HL-60 (cell line): ENCODE data around the gene NEGR1.

Source experiments
- DNase-seq, 2 experiments: peaks; one replicate each; pipeline ENCODE4 v3.0.0-alpha.2; 2010 to 2020; ENCODE audit warnings: low read depth in 1 of 2, low spot score in 1 of 2
- H3K27ac ChIP-seq: fragments of 250-450 bp; sonication (Bioruptor Pico); replicated peaks from 2 replicates; pipeline ENCODE4 v1.5.1; 2020; ENCODE audit warnings: mild to moderate bottlenecking, moderate library complexity
- H3K27me3 ChIP-seq: fragments of 250-450 bp; sonication (Bioruptor Pico); 2 replicates; pipeline ENCODE4 v1.5.1; 2021; ENCODE audit warnings: mild to moderate bottlenecking, moderate library complexity; ENCODE audit not compliant: insufficient read depth, poor library complexity, severe bottlenecking
- H3K4me3 ChIP-seq: replicated peaks from 2 replicates; pipeline ENCODE4 v1.5.1; 2011; ENCODE audit warnings: mild to moderate bottlenecking, control low read depth, low read length; ENCODE audit not compliant: insufficient read depth
- GABPA ChIP-seq: IDR thresholded peaks from 2 replicates; pipeline ENCODE4 v1.6.1; 2012; ENCODE audit warnings: low read depth
- POLR2AphosphoS5 ChIP-seq: IDR thresholded peaks from 2 replicates; pipeline ENCODE4 v1.6.1; 2012; ENCODE audit warnings: low read depth
- SPI1 ChIP-seq: IDR thresholded peaks from 2 replicates; pipeline ENCODE4 v1.6.1; 2012; ENCODE audit warnings: low read depth, mild to moderate bottlenecking, borderline replicate concordance
- TF ChIP-seq, protein P1 (sequence below): IDR thresholded peaks from one replicate; pipeline ENCODE4 v1.5.1; 2011; ENCODE audit warnings: low read length, control low read depth, inconsistent platforms; ENCODE audit not compliant: insufficient read depth
- TF ChIP-seq, protein P2 (sequence below): IDR thresholded peaks from 2 replicates; pipeline ENCODE4 v1.6.1; 2012; ENCODE audit warnings: low read depth; ENCODE audit not compliant: insufficient replicate concordance

The NEGR1 gene

GRCh38 chr1:72182859-72183258 is 99.5 kb downstream of the NEGR1 start:
- Histone ChIP-seq H3K27me3 (no peaks in the 10 kb centered on the region), H3K4me3 (no peak overlapping the region), H3K27ac (no peak overlapping the region)
- no peak for DNase-seq
- TF ChIP-seq GABPA (no peak), POLR2AphosphoS5 (no peak), SPI1 (no peak)
- TF ChIP-seq, protein P1, sequence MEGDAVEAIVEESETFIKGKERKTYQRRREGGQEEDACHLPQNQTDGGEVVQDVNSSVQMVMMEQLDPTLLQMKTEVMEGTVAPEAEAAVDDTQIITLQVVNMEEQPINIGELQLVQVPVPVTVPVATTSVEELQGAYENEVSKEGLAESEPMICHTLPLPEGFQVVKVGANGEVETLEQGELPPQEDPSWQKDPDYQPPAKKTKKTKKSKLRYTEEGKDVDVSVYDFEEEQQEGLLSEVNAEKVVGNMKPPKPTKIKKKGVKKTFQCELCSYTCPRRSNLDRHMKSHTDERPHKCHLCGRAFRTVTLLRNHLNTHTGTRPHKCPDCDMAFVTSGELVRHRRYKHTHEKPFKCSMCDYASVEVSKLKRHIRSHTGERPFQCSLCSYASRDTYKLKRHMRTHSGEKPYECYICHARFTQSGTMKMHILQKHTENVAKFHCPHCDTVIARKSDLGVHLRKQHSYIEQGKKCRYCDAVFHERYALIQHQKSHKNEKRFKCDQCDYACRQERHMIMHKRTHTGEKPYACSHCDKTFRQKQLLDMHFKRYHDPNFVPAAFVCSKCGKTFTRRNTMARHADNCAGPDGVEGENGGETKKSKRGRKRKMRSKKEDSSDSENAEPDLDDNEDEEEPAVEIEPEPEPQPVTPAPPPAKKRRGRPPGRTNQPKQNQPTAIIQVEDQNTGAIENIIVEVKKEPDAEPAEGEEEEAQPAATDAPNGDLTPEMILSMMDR = no peak
- TF ChIP-seq, protein P2, sequence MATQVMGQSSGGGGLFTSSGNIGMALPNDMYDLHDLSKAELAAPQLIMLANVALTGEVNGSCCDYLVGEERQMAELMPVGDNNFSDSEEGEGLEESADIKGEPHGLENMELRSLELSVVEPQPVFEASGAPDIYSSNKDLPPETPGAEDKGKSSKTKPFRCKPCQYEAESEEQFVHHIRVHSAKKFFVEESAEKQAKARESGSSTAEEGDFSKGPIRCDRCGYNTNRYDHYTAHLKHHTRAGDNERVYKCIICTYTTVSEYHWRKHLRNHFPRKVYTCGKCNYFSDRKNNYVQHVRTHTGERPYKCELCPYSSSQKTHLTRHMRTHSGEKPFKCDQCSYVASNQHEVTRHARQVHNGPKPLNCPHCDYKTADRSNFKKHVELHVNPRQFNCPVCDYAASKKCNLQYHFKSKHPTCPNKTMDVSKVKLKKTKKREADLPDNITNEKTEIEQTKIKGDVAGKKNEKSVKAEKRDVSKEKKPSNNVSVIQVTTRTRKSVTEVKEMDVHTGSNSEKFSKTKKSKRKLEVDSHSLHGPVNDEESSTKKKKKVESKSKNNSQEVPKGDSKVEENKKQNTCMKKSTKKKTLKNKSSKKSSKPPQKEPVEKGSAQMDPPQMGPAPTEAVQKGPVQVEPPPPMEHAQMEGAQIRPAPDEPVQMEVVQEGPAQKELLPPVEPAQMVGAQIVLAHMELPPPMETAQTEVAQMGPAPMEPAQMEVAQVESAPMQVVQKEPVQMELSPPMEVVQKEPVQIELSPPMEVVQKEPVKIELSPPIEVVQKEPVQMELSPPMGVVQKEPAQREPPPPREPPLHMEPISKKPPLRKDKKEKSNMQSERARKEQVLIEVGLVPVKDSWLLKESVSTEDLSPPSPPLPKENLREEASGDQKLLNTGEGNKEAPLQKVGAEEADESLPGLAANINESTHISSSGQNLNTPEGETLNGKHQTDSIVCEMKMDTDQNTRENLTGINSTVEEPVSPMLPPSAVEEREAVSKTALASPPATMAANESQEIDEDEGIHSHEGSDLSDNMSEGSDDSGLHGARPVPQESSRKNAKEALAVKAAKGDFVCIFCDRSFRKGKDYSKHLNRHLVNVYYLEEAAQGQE = no peak

- no peak for DNase-seq
These were observed 104.1 kb downstream of the NEGR1 start for GRCh38 chr1:72178266-72178665.

DNA sequence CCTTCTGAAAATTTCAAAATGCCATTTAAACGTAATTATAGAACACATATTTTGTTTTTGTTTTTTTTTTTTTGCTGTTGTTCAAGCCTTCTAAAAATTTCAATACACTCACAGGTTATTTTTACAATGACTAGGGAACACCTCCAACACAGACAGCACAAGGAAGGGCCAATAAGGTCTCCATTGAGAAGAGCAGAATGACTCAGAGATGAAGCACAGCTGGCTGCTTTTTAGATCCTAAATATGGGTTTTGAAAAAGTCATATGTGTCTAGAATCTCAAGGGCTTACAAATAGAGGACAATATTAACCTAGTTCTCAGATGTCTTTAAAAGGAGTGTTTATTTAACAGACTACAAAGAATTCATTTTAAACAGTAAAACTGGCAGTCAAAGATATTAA is 104.6 kb downstream of the NEGR1 start:
- no peak for DNase-seq
- TF ChIP-seq, protein P1 = no peak
- no peak for TF ChIP-seq POLR2AphosphoS5
- no peak for TF ChIP-seq SPI1
- TF ChIP-seq, protein P2 = no peak
- no peak for TF ChIP-seq GABPA
- Histone ChIP-seq H3K27ac (no peak overlapping the region), H3K4me3 (no peak overlapping the region), H3K27me3 (no peaks in the 10 kb centered on the region)

More at GRCh38 chr1:72178266-72178665, 104.1 kb downstream of the NEGR1 start:
- TF ChIP-seq POLR2AphosphoS5 = no peak
- TF ChIP-seq, protein P1 = no peak
- no peak for TF ChIP-seq GABPA
- TF ChIP-seq, protein P2 = no peak
- no peak for TF ChIP-seq SPI1
- Histone ChIP-seq H3K27ac (no peak overlapping the region), H3K4me3 (no peak overlapping the region), H3K27me3 (no peaks in the 10 kb centered on the region)
